8988T (cell line): ENCODE data around the gene ARID3A.
"Not testable (repeated sequence)": the region's sequence is repeated elsewhere in the genome, so short reads cannot be mapped to it uniquely, and the experiment has no call there.

Experiments used
- DNase-seq: peaks from one replicate; pipeline ENCODE4 v3.0.0; 2011

Gene ARID3A

DNA sequence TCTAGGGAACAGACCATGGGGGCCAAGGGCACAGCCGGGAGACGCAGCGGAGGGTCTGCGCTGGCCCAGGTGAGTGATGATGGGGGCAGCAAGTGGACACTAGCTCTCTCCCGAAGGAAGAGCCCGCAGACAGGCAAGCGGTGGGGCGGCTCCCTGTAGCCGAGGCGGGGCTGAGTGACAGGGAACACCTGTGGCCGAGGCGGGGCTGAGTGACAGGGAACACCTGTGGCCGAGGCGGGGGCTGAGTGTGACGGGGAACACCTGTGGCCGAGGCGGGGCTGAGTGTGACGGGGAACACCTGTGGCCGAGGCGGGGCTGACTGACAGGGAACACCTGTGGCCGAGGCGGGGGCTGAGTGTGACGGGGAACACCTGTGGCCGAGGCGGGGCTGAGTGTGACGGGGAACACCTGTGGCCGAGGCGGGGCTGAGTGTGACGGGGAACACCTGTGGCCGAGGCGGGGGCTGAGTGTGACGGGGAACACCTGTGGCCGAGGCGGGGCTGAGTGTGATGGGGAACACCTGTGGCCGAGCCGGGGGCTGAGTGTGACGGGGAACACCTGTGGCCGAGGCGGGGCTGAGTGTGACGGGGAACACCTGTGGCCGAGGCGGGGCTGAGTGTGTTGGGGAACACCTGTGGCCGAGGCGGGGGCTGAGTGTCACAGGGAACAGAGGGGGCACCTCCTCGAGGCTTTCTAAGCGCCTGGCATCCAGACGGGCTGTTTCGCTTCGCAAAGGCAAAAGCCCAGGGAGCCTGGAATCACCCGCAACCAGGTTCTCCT, 34.2 kb upstream of the ARID3A start:
- not testable (repeated sequence) for DNase-seq

DNA sequence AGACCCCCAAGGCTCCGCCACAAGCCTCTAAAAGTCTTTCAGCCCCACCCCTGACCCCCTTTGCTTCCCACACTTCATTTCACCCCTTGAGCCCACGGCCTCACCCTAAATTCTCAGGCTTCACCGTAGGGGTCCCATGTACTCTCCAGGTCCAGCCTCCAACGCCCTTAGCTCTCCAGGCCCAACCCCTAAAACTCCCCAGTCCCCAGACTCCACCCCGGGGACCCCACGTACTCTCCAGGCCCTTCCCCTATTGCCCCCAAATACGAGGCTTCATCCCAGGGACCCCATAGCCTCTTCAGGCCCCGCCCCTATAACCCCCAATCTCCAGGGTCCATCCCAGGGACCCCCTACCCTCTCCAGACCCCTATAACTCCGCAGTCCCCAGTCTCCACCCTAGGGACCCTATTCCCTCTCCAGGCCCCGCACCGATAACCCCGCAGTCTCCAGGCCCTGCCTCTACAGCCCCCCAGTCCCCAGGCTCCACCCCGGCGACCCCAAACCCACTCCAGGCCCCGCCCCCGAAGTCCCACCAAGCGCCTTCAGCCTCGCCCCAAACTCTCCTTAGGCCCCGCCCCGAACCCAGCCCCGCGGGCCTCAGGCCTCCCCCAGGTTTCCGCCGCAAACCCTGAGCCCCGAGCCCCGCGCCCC, 33.5 kb upstream of the ARID3A start:
- DNase-seq = no peak

DNA sequence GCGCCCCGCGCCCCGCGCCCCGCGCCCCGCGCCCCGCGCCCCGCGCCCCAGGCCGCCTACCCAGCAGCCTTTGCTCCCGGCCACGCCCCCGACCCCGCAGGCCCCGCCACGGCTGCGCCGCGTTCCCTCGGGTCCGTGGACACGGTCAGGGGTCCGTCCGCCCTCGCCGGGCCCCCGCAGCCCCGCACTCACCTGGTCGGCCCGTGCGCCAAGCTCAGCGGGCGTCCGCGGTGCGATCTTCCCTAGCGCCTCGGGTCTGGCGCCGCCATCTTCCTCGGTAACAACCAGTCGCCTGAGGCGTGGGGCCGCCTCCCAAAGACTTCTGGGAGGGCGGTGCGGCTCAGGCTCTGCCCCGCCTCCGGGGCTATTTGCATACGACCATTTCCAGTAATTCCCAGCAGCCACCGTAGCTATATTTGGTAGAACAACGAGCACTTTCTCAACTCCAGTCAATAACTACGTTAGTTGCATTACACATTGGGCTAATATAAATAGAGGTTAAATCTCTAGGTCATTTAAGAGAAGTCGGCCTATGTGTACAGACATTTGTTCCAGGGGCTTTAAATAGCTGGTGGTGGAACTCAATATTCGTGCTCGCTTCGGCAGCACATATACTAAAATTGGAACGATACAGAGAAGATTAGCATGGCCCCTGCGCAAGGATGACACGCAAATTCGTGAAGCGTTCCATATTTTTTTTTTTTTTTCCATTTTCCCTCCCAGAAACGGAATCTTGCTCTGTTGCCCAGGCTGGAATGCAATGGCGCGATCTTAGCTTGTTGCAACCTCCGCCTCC, 32.7 kb upstream of the ARID3A start, which contains the start of the genes MED16 and RNU6-9:
Gene MED16 (minus strand): TSS at position 294 of the 796 bp plus-strand sequence. CDS start 2,056 bp downstream, outside the sequence.
Gene RNU6-9 (plus strand): TSS at position 591 of the 796 bp plus-strand sequence.
- DNase-seq = peak; percentile 100

DNA sequence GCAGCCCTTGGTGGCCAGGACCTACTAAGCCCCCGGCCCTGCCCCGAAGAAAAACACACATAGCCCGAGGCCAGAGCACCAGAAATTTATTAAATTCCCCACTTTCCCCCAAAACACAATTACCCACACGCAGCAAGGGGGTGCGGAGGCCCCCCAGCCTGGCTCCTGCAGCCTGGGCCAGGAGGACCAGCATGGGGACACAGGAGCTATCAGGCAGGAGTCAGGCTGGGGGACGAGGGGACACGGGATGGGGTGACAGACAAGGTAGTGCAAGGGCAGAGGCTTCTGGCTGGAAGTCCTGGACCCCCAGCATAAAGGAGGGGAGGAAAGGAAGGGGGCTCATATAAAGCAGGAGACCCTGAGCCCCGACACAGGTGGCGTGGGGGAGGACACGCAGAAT, 29.4 kb upstream of the ARID3A start:
- DNase-seq = no peak

DNA sequence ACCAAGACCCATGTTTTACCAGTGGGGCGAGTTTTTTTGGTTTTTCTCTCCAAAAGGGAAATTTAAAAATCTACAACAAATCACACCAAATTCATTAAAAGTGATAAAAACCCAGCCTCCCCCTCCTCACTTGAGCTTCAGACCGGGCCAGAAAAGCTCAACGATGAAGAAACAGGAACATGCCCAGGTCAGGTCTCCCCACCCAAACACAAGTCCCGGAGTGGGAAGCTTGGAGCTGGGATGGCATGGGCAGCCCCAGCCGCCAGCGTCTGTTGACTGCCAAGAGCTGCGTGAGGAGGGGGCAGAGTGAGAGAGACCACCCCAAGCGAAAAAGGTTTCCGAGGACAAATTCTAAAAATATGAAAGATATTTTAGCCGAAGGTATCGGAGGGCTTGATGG, 28.8 kb upstream of the ARID3A start:
- no peak for DNase-seq

DNA sequence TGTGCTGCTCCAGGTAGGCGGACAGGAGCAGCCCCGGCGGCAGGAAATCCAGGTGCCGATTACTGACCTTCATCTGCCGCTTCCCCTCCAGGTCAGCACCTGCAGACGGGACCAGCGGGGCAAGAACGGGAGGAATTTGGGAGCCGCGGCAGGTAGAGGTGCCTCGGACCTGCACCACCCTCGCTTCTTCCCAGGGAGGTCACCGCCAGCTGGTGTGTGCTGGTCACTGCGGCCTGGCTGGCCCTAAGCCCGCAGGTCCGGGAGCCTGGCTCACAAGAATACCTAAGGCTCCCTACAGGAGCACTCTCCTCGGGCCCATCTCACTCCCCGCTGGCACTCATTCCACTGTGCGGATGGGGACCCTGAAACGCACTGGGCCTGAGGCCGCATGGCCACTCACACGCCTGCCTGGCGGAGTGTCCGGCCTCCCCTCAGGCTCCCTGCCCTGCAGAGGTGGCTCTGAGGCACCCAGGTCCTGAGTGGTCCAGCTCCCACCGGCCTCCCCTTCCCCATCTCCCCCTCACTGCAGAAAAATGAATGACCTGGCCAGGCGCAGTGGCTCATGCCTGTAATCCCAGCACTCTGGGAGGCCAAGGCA, 28.3 kb upstream of the ARID3A start:
- DNase-seq = no peak

DNA sequence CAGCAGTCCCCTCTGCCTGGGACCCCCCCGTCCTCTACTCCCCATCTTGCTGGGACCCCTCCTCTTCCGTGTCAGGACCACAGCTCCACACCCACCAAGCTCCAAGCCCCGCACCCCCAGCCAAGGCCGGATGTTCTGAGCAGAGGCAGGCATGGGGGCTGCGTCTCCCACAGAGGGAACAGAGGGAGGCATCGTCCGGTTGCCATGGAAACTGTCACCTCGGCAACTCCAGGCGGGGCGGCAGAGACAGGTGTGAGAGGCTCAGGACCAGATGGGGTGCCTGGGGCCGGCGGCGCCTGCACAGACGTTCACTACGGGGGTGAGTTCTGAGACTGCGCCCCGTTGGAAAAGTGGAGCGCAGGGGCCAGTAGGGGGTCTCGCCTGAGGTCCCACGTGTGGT, 27.2 kb upstream of the ARID3A start:
- no peak for DNase-seq

DNA sequence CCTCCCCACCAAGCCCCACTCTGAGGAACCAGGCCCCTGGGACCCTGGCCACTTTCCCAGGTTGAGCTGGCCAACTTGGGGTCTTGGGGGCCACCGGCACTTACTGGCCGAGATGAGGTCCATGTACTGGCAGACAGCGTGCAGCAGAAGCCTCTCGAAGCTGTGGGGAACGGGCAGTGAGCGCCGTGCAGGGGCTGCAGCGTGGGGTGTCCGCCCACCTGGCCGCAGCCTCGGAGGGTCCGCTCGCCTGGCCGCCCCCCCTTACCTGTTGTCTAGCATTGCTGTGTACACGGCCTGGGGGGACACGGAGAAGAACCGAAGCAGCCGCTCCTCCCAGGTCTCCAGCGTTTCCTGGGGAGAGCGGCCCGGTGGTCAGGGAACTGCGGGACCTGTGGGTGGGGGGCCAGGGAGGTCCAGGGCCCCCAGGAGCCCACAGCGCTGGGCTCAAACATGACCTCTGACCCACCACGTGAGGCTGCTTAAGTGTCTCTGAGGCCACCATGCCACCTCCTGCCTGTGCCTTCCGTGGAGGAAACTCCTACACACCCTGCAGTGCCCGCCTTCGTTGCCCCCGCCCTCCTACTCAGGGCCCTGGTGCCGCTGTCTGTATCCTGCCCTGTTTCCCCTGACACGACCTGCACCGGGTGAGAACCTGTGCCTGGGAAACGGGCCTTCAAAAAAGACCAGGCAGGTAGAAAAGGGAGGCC, 26.3 kb upstream of the ARID3A start:
- no peak for DNase-seq

DNA sequence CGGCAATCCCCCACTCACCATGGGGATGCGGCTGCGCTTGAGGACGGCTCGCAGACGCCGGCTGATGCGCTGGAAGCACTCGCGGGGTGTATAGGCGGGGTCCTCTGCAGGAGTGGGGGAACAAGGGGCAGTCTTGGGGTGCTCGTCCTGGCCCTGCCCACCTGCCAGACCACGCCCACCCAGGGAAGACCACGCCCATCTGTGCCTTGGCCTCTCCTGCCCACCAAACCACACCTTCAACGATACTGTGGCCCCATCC, 25.9 kb upstream of the ARID3A start:
- no peak for DNase-seq

DNA sequence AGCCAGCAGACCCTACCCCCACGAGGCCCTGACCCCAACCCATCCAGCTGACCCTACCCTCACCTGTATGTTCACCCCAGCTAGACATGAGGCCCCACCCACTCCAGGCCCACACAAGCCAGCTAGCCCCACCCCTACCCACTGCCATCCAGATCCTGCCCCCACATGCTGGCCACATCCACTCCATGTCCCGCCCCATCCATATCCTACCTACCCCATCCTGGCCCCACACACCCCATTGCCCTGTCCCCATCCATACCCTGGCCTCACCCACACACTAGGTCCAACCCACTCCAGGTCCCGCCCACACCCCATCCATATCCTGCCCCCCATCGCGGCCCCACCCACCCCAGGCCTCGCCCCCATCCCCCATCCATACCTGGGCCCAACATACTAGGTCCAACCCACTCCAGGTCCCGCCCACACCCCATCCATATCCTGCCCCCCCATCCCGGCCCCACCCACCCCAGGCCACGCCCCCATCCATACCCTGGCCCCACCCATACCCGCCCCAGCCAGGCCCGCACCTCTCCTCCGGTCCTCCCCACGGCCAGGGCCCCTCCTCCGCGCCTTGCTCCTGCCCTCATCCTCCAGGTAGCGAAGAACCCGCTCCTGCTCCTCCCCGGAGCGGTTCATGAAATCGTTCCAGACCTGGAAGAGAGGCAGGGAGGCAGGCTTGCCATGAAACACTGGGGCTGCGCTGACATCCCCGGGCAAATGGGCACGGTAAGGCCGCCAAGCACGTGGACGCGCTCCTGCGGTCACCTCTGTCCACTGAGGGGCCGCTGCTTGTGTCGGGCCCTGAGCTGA, 25.3 kb upstream of the ARID3A start:
- peak; percentile 94 for DNase-seq

DNA sequence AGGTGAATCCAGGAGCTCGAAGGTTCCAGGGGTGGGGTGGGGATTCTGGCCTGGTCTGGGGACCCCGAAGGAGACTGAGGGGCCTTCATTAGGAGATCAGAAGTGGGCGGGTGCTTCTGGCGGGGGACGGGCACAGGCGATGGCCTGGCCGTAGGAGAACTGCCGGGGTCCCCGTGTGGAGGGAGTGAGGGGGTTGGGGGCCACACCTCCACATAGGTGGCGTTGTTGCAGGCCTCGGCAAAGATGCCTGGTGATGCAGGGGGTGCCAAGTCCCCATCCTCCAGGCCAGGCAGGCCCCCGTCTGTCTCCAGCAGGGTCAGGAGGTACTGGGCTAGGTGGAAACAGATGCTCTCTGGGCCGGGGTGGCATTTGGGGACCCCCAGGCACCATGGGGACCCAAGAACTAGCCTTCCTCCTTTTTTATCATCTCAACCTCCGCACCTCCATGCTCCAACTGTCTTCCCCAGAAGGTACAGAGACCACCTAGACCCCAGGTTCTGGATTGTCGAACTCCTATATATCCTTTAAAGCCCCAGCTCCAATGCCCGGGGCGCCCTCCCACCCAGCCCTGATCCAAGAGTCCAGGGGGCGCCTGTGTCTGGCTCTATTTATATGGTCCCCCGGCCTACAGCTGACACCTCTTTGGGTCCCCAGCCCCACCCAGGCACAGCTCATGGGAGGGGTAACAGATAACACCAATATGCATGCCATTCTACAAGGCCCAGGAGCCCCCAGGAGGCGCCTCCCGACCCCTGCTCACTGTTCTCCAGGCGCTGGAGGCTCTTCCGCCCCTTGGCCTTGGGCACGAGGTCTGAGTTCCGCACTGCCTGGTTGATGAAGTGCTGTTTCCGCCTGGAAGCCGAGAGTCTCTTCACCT, 24.4 kb upstream of the ARID3A start:
- DNase-seq = no peak

DNA sequence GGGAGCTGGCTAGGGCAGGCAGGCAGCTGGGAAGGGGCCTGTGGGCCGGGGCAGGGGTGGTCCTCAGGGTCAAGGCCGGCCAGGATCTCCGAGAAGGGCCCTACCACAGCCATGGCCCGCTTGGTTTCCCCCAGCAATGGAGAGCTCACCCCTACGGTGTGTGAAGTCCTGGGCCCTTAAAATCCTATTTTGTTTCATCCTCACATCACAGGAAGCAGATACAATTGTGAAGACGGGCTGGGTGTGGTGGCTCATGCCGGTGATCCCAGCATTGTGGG, 23.8 kb upstream of the ARID3A start:
- no peak for DNase-seq

DNA sequence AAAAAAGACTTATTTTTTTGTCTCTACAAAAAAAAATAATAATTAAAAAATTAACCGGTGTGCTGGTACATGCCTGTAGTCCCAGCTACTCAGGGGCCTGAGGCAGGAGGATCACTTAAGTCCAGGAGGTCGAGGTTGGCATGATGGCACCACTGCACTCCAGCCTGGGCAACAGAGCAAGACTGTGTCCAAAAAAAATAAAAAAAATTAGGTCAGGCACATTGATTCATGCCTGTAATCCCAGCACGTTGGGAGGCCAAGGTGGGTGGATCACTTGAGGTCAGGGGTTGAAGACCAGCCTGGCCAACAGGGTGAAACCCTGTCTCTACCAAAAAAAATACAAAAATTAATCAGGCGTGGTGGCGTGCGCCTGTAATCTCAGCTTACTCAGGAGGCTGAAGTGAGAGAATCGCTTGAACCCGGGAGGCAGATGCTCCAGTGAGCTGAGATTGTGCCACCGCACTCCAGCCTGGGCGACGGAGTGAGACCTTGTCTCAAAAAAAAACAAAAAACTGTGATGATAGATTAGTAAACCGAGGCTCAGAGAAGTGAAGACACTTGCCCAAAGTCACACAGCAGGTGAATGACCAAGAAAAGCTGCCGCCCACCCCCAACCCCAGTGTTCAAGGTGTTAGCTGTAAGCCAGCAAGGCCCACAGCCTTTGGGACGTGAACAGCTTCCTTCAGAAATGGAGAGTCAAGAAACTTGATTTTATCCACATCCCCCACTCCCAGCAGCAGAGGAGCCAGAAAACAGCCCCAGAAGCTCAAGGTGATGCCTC, 23.2 kb upstream of the ARID3A start:
- no peak for DNase-seq

DNA sequence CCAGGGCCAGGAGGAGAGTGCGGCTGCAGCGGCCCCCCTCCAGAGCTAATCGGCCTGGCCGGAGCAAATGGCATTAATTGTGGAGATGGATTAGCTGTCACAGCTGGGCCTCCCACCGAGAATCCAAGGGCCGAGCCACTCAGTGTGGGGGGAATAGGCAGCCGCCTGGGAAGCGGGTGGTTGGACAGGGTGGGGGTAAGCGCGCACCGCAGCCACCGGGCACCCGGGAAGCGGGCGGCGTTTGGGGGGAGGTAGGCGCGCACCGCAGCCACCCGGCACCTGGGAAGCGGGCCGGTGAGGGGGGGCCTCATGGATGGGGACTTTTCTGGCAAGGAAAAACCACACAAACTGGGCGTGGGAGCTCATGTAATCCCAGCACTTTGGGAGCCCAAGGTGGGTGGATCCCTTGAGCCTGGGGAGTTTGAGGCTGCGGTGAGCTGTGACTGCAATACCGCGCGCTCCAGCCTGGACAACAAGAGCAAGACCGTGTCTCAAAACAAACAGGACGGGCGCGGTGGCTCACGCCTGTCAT, 22.5 kb upstream of the ARID3A start:
- no peak for DNase-seq

DNA sequence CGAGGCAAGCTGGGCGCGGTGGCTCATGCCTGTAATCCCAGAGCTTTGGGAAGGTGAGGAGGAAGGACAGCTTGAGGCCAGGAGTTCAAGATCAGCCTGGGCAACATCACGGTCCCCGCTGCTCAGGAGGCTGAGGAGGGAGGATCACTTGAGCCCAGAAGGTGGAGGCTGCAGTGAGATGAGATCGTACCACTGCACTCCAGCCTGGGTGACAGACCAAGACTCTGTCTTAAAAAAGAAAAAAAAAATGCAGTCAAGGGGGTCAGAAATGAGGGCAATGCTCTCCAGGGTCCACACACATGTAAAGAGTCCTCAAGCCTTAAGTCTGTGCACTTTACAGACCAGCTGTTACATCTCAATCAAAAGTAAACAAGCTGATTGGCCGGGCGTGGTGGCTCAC, 21.3 kb upstream of the ARID3A start:
- DNase-seq = no peak

DNA sequence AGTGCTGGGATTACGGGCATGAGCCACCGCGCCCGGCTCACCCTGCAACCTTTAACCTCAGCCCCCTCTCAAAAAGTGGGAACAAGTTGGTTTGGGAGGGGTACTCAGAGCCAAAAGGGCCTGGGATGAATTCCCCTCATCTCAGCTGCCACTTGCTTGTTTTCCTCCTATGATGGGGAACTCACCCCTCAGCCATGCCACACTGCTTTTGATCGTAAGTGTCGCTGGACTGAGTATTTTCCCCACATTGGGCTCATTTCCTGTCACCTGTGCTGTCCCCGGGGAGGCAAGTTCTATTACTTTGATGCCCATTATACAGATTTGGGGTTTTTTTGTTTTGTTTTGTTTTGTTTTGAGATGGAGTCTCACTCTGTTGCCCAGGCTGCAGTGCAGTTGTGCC, 19.4 kb upstream of the ARID3A start:
- no peak for DNase-seq

DNA sequence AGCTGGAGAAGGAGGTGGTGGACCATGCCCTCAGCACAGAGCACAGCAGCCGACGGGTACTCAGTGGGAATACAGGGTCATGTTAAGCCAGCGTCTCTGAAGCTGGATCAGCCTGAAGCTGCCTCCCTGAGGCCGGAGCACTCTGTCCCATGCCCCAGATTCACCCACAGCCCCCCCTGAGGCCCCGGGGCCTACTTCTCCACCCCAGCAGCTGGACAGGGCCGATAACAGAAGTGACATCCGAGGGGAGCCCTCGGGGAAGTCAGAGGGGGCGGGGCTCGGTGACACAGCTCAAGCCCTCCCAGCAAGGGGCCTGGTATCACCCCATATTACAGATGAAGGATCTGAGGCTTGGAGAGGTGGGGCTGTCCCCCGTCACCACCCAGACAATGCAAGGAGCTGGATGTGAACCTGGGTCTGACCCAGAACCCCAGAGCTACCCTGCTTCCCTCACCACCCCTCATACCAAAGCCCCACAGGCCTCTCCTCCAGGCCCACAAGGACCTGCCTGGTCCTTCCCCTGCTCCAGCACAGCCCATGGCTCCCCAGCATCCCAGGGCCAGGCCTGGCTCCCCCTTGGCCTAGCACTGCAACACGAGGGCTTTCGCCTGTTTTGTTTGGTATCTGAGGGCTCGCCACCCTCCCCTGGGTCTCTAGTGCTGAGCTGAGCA, 18.5 kb upstream of the ARID3A start:
- no peak for DNase-seq

DNA sequence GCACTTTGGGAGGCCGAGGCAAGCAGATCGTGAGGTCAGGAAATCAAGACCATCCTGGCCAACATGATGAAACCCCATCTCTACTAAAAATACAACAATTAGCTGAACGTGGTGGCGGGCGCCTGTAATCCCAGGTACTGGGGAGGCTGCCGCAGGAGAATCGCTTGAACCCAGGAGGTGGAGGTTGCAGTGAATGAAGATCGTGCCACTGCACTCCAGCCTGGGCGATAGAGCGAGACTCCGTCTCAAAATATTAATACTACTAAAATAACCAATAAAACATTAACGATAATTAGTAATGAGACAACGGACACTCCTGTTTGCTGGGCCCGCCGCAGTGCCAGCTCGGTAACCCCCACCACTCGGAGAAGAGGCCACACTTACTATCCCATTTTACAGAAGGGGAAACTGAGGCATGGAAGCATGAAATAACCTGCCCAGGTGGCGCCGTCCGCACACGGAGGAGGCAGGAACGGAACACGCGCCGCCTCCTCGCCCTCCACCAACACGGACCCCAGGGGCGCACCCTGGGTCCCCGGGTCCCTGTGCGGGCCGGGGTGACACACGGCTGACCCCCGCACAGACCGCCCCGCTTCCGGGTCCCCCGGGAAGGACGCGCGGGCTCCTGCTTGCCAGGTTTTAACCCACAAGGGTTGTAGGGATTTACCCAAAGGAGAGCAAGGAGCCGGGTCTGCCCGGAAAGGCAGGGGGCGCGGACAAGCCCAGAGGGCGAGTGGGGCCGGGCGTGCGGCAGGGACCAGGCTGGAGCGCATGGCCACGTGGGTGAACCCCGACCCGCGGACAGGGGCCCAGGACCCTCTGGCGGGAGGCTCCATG, 14.4 kb upstream of the ARID3A start:
- no peak for DNase-seq
